BLaER1 treated with 17β-estradiol and CSF1 and Interleukin-3, amounts not matched to agents 10 nM and 100 nM (cell line): ENCODE results near the gene VPS9D1.
"Not testable (repeated sequence)": the region's sequence is repeated elsewhere in the genome, so short reads cannot be mapped to it uniquely, and the experiment has no call there.

ENCODE experiments used
- H3K27ac ChIP-seq, 11 experiments: shearing (Covaris generic); formaldehyde crosslinking; 2 replicates each; pipeline ENCODE4 v1.8.1; 2022
- H3K27me3 ChIP-seq, 11 experiments: shearing (Covaris generic); formaldehyde crosslinking; 2 replicates each; pipeline ENCODE4 v1.8.1; 2022
- H3K36me3 ChIP-seq, 11 experiments: shearing (Covaris generic); formaldehyde crosslinking; 2 replicates each; pipeline ENCODE4 v1.8.1; 2022
- H3K4me1 ChIP-seq, 10 experiments: shearing (Covaris generic); formaldehyde crosslinking; 2 replicates each; pipeline ENCODE4 v1.8.1; 2022
- H3K4me2 ChIP-seq, 11 experiments: shearing (Covaris generic); formaldehyde crosslinking; 2 replicates each; pipeline ENCODE4 v1.8.1; 2022
- H3K4me3 ChIP-seq, 10 experiments: shearing (Covaris generic); formaldehyde crosslinking; 2 replicates each; pipeline ENCODE4 v1.8.1; 2022
- H3K9ac ChIP-seq, 11 experiments: shearing (Covaris generic); formaldehyde crosslinking; 2 replicates each; pipeline ENCODE4 v1.8.1; 2022
- H3K9me3 ChIP-seq, 11 experiments: shearing (Covaris generic); formaldehyde crosslinking; replicated peaks in 1 of 11; 2 replicates each; pipeline ENCODE4 v1.8.1; 2022
- H4K20me1 ChIP-seq, 11 experiments: shearing (Covaris generic); formaldehyde crosslinking; 2 replicates each; pipeline ENCODE4 v1.8.1; 2022
- Cebpa-rat ChIP-seq, 11 experiments: shearing (Covaris generic); IDR thresholded peaks; 2 replicates each; pipeline ENCODE4 v1.8.1; 2022

VPS9D1 gene

GRCh38 chr16:89672177-89672941 lies 48.3 kb downstream of the VPS9D1 start:
- Histone ChIP-seq H3K27ac (no peak overlapping the region), H3K4me2 (no peak overlapping the region), H3K9ac (no peak overlapping the region), H4K20me1 (peaks cover 0 to 8% (median 0%) of the 10 kb centered on the region in 11 experiments; a peak in 4 of 22 replicates), H3K4me1 (peaks cover 16 to 26% (median 20%) of the 10 kb centered on the region in 10 experiments), H3K9me3 (peaks cover 5 to 27% (median 20%) of the 10 kb centered on the region in 11 experiments), H3K27me3 (no peaks in the 10 kb centered on the region), H3K4me3 (no peak overlapping the region), H3K36me3 (peaks cover 0 to 17% (median 2%) of the 10 kb centered on the region in 11 experiments; a peak in 6 of 22 replicates)
- no peak for TF ChIP-seq Cebpa-rat (IDR thresholded peaks at IDR 0.05)

GRCh38 chr16:89671565-89671964 lies 49.1 kb downstream of the VPS9D1 start:
- Histone ChIP-seq H3K9me3 (peaks cover 1 to 23% (median 14%) of the 10 kb centered on the region in 11 experiments; a peak in 20 of 22 replicates), H3K4me1 (peaks cover 17 to 26% (median 20%) of the 10 kb centered on the region in 10 experiments), H3K36me3 (peaks cover 0 to 15% (median under 1%) of the 10 kb centered on the region in 11 experiments; a peak in 11 of 22 replicates)
- H3K27ac ChIP-seq, H4K20me1 ChIP-seq, H3K4me2 ChIP-seq, H3K27me3 ChIP-seq, H3K9ac ChIP-seq, H3K4me3 ChIP-seq: not testable (repeated sequence)

- Histone ChIP-seq H3K4me1 (peaks cover 17 to 26% (median 20%) of the 10 kb centered on the region in 10 experiments), H3K9ac (peak overlapping the region in 2 of 11 experiments; percentile 20 to 43; a peak in 1 of 22 replicates), H3K27ac (no peak overlapping the region), H3K36me3 (peaks cover 0 to 23% (median 8%) of the 10 kb centered on the region in 11 experiments; a peak in 14 of 22 replicates), H3K27me3 (no peaks in the 10 kb centered on the region), H4K20me1 (peaks cover 0 to 8% (median 0%) of the 10 kb centered on the region in 11 experiments; a peak in 4 of 22 replicates), H3K4me2 (peak overlapping the region in 3 of 11 experiments; percentile 7 to 64 (median 10); a peak in 3 of 22 replicates), H3K4me3 (no peak overlapping the region), H3K9me3 (peaks cover under 1 to 23% (median 14%) of the 10 kb centered on the region in 11 experiments; a peak in 19 of 22 replicates)
- TF ChIP-seq Cebpa-rat (IDR thresholded peaks at IDR 0.05), result no peak
Measured at GRCh38 chr16:89670496-89671431, 49.9 kb downstream of the VPS9D1 start.

- peaks cover 17 to 26% (median 20%) of the 10 kb centered on the region in 10 experiments for H3K4me1 ChIP-seq
- H3K9me3 ChIP-seq, result peaks cover 0 to 25% (median 13%) of the 10 kb centered on the region in 11 experiments; a peak in 18 of 22 replicates
- no peak overlapping the region for H3K9ac ChIP-seq
- TF ChIP-seq Cebpa-rat (IDR thresholded peaks at IDR 0.05), result no peak
- no peaks in the 10 kb centered on the region for H3K27me3 ChIP-seq
- peaks cover 0 to 8% (median 0%) of the 10 kb centered on the region in 11 experiments; a peak in 4 of 22 replicates for H4K20me1 ChIP-seq
- H3K4me2 ChIP-seq, result no peak overlapping the region
- no peak overlapping the region for H3K27ac ChIP-seq
- no peak overlapping the region for H3K4me3 ChIP-seq
- peaks cover 0 to 29% (median 17%) of the 10 kb centered on the region in 11 experiments; a peak in 17 of 22 replicates for H3K36me3 ChIP-seq
Measured at GRCh38 chr16:89669755-89670154, 50.9 kb downstream of the VPS9D1 start.

GRCh38 chr16:89668790-89669158 lies 51.9 kb downstream of the VPS9D1 start:
- no peak for TF ChIP-seq Cebpa-rat (IDR thresholded peaks at IDR 0.05)
- Histone ChIP-seq H3K27me3 (no peaks in the 10 kb centered on the region), H3K4me2 (peak overlapping the region; percentile 49 to 81 (median 66)), H3K4me3 (no peak overlapping the region; a peak in 2 of 20 replicates), H3K9ac (peak overlapping the region; percentile 16 to 60 (median 37); a peak in 14 of 22 replicates), H3K36me3 (peaks cover 0 to 34% (median 25%) of the 10 kb centered on the region in 11 experiments; a peak in 17 of 22 replicates), H3K9me3 (peaks cover 0 to 24% (median 12%) of the 10 kb centered on the region in 11 experiments; a peak in 18 of 22 replicates), H3K27ac (peak overlapping the region in 4 of 11 experiments; percentile 15 to 28 (median 24); a peak in 5 of 22 replicates), H4K20me1 (peaks cover 0 to 8% (median 0%) of the 10 kb centered on the region in 11 experiments; a peak in 4 of 22 replicates), H3K4me1 (peaks cover 17 to 26% (median 22%) of the 10 kb centered on the region in 10 experiments)

- Histone ChIP-seq H3K36me3 (peaks cover 5 to 45% (median 36%) of the 10 kb centered on the region in 11 experiments; a peak in 21 of 22 replicates), H3K4me3 (no peak overlapping the region), H3K27ac (peak overlapping the region in 1 of 11 experiments; percentile 1; a peak in 1 of 22 replicates), H3K9me3 (peaks cover 0 to 24% (median 12%) of the 10 kb centered on the region in 11 experiments; a peak in 18 of 22 replicates), H3K27me3 (no peaks in the 10 kb centered on the region), H3K4me1 (peaks cover 17 to 26% (median 22%) of the 10 kb centered on the region in 10 experiments), H4K20me1 (peaks cover 0 to 8% (median 0%) of the 10 kb centered on the region in 11 experiments; a peak in 4 of 22 replicates), H3K4me2 (peak overlapping the region in 10 of 11 experiments; percentile 49 to 81 (median 65); a peak in 19 of 22 replicates), H3K9ac (peak overlapping the region in 4 of 11 experiments; percentile 24 to 48 (median 42); a peak in 2 of 22 replicates)
- no peak for TF ChIP-seq Cebpa-rat (IDR thresholded peaks at IDR 0.05)
Measured at GRCh38 chr16:89667633-89668032, 53.1 kb downstream of the VPS9D1 start.

GRCh38 chr16:89667000-89667399 lies 53.7 kb downstream of the VPS9D1 start:
- H3K27me3 ChIP-seq, H4K20me1 ChIP-seq, H3K27ac ChIP-seq, H3K4me3 ChIP-seq, H3K9ac ChIP-seq, H3K4me2 ChIP-seq: not testable (repeated sequence)
- peaks cover 17 to 26% (median 22%) of the 10 kb centered on the region in 10 experiments for H3K4me1 ChIP-seq
- peaks cover 0 to 24% (median 12%) of the 10 kb centered on the region in 11 experiments; a peak in 18 of 22 replicates for H3K9me3 ChIP-seq
- H3K36me3 ChIP-seq, result peaks cover 5 to 51% (median 42%) of the 10 kb centered on the region in 11 experiments; a peak in 21 of 22 replicates

GRCh38 chr16:89664238-89664637 lies 56.5 kb downstream of the VPS9D1 start:
- H3K9me3 ChIP-seq, result peaks cover 0 to 24% (median 12%) of the 10 kb centered on the region in 11 experiments; a peak in 18 of 22 replicates
- not testable (repeated sequence) for H3K4me2 ChIP-seq, H3K4me3 ChIP-seq, H3K27ac ChIP-seq, H3K9ac ChIP-seq, H3K27me3 ChIP-seq
- H4K20me1 ChIP-seq, result peaks cover 0 to 25% (median 0%) of the 10 kb centered on the region in 11 experiments; a peak in 5 of 22 replicates
- H3K4me1 ChIP-seq, result peaks cover 17 to 28% (median 23%) of the 10 kb centered on the region in 10 experiments
- H3K36me3 ChIP-seq, result peaks cover 15 to 72% (median 65%) of the 10 kb centered on the region in 11 experiments
